Transverse colon (tissue), 4 donors: ENCODE measurements around the gene SMYD3. TPM values are rescaled to one million over a fixed set of nuclear protein-coding genes. Genes with fewer than 3 reads are reported as not detected.

Source experiments
- DNase-seq: peaks from one replicate; pipeline ENCODE4 v3.0.0-alpha.2; 2019
- H3K27ac ChIP-seq, 4 donors: fragments of 200-600 bp; sonication (generic); 2 replicates each; pipeline ENCODE4 v1.5.1; 2016 to 2018; ENCODE audit warnings: inconsistent platforms in 4 of 4
- H3K27me3 ChIP-seq: fragments of 200-600 bp; sonication (generic); 2 replicates; pipeline ENCODE4 v1.5.1; 2017; ENCODE audit warnings: inconsistent platforms
- H3K36me3 ChIP-seq, 4 donors: fragments of 200-600 bp; sonication (generic); 2 replicates each; pipeline ENCODE4 v1.5.1; 2017 to 2019; ENCODE audit warnings: inconsistent platforms in 4 of 4
- H3K4me1 ChIP-seq, 4 donors: fragments of 200-600 bp; sonication (generic); 2 replicates each; pipeline ENCODE4 v1.5.1; 2017 to 2020; ENCODE audit warnings: inconsistent platforms in 4 of 4
- H3K4me3 ChIP-seq, 4 donors: fragments of 200-600 bp; sonication (generic); 1 replicate in 1 of 4; 2 replicates in 3 of 4; pipeline versions ENCODE4 v1.5.1 to v1.6.1; 2017 to 2019; ENCODE audit warnings: inconsistent platforms in 4 of 4
- H3K9me3 ChIP-seq, 2 donors: fragments of 200-600 bp; sonication (generic); 2 replicates each; pipeline ENCODE4 v1.5.1; 2017 to 2019; ENCODE audit warnings: inconsistent platforms in 2 of 2
- CTCF ChIP-seq, 5 experiments: fragments of 200-600 bp in 3 of 5; fragments of 450-650 bp in 2 of 5; sonication (generic) in 3 of 5; IDR thresholded peaks; 1 replicate in 2 of 5; 2 replicates in 3 of 5; pipeline ENCODE4 v1.5.1; 2016 to 2017; ENCODE audit warnings: antibody characterized with exemption in 5 of 5, inconsistent platforms in 3 of 5, mild to moderate bottlenecking in 2 of 5, moderate library complexity in 1 of 5
- EP300 ChIP-seq: sonication (generic); formaldehyde crosslinking; IDR thresholded peaks from one replicate; pipeline ENCODE4 v1.6.1; 2017; ENCODE audit warnings: antibody characterized with exemption, low read depth
- POLR2A ChIP-seq: fragments of 450-650 bp; IDR thresholded peaks from one replicate; pipeline ENCODE4 v1.6.1; 2016; ENCODE audit warnings: antibody characterized with exemption, mild to moderate bottlenecking, moderate library complexity
- POLR2AphosphoS5 ChIP-seq, 3 donors: sonication (generic); formaldehyde crosslinking; IDR thresholded peaks; one replicate each; pipeline ENCODE4 v1.6.1; 2016; ENCODE audit warnings: antibody characterized with exemption in 3 of 3
- WGBS, 2 donors: methylation state at CpG; one replicate each; pipeline ENCODE4 v1.1.5; 2018; ENCODE audit warnings: low coverage in 1 of 2; 5-methylcytosine and 5-hydroxymethylcytosine counted together
- in situ Hi-C, 4 donors: fragments of 200-750 bp; cut with MboI; loops; one replicate each; pipeline versions ENCODE4 v1.15.0 to v1.15.1; 2017; ENCODE audit warnings: low sequenced_read_pairs in 3 of 4, low pct_ligation_motif_present in 1 of 4, low pct_unique_long_range_greater_than_20kb in 1 of 4
- intact Hi-C: fragments of 100-400 bp; cut with DNase I; formaldehyde crosslinking; loops from one replicate; pipeline ENCODE4 v1.15.1; 2023; ENCODE audit warnings: low total_unique reads
- total RNA-seq, 4 donors: library from RNA; depleted of rRNA; stranded (reverse); fragments of >200 nt; gene quantifications; one replicate each; pipeline ENCODE4 v1.1.0, GENCODE V29; 2016

The SMYD3 gene
- total RNA-seq, 4 donors from 2014 or later: 10.5 to 31.3 (median 25.8) TPM

DNA sequence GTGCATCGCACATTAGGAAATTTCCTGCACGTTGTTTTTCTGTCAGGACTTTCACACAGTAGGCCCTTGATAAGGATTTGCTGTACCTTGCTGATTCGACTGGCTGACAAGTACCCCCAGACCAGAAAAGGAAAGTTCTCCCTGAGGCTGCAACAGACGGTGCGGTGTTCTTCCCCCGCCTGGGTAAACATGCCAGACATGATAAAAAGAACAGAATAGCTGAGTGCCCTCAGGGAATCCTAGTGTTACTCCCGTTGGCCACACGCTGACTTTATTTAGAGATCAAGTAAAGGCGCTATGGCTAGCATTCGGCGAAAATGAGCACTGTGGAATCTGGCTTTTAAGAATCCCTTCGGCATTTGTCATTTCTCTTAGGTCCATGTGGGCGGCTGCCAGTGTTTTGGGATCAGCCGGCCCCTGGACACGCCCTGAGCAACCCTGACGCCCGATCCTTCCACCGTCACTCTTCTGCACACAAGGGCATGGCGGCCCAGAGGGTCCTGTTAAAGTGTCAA, 744.6 kb downstream of the SMYD3 start:
- Histone ChIP-seq H3K27me3 (no peaks in the 10 kb centered on the region), H3K4me3 (no peak overlapping the region), H3K36me3 (no peaks in the 10 kb centered on the region), H3K27ac (no peak overlapping the region), H3K4me1 (no peaks in the 10 kb centered on the region), H3K9me3 (no peaks in the 10 kb centered on the region)
- in situ Hi-C loops (no loop called here), intact Hi-C loops (no loop called here)
- TF ChIP-seq CTCF (IDR thresholded peaks at IDR 0.05) (no peak), POLR2A (no peak), POLR2AphosphoS5 (IDR thresholded peaks at IDR 0.05) (no peak), EP300 (no peak)
- no peak for DNase-seq
- 91 to 100% methylated on average over 1 to 19 of the region's 19 CpGs for WGBS, 2 donors

DNA sequence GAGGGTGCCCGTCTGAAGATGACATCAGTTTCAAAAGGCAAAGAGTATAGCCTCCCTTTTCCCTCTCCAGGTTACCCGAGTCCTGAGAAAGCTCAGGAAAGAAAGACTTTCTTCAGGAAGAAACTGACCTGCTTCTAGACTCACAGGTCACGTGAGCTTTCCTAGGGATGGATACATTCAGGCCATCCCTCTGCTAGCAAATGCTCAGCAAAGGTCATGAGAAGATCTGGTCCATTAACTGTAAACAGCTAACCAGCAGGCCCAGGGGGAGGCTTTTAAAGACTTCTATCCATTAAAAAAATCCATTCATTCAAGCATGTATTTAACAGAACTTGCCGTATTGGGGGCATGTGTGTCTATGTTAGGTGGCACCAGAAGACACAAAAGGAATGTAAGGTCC, 746.8 kb downstream of the SMYD3 start:
- Histone ChIP-seq H3K9me3 (peaks cover 3 to 6% of the 10 kb centered on the region in 2 donors), H3K27me3 (no peaks in the 10 kb centered on the region), H3K36me3 (no peaks in the 10 kb centered on the region), H3K4me3 (no peak overlapping the region), H3K27ac (no peak overlapping the region), H3K4me1 (no peaks in the 10 kb centered on the region)
- no peak for DNase-seq
- WGBS, 2 donors: 95% methylated on average over 4 of the region's 4 CpGs; no CpG with 5 or more reads in 1 of the 2 donors
- intact Hi-C loops (no loop called here), in situ Hi-C loops (no loop called here)
- TF ChIP-seq POLR2AphosphoS5 (IDR thresholded peaks at IDR 0.05): no peak
- no peak for TF ChIP-seq POLR2A
- TF ChIP-seq EP300: no peak
- no peak for TF ChIP-seq CTCF (IDR thresholded peaks at IDR 0.05)

- in situ Hi-C loops (no loop called here), intact Hi-C loops (no loop called here)
- H3K36me3 ChIP-seq: no peaks in the 10 kb centered on the region
- no peak for DNase-seq
- TF ChIP-seq EP300 (no peak), POLR2A (no peak), CTCF (IDR thresholded peaks at IDR 0.05) (no peak), POLR2AphosphoS5 (IDR thresholded peaks at IDR 0.05) (no peak)
- no peaks in the 10 kb centered on the region for H3K27me3 ChIP-seq
- no peak overlapping the region for H3K27ac ChIP-seq
- 96% methylated on average over 3 of the region's 3 CpGs; no CpG with 5 or more reads in 1 of the 2 donors for WGBS, 2 donors
- H3K4me1 ChIP-seq: no peaks in the 10 kb centered on the region
- H3K9me3 ChIP-seq: peaks cover 5 to 7% of the 10 kb centered on the region in 2 donors
- H3K4me3 ChIP-seq: no peak overlapping the region
Observed at GRCh38 chr1:245754463-245754961, 752.6 kb downstream of the SMYD3 start.

GRCh38 chr1:245753807-245754206, 753.3 kb downstream of the SMYD3 start:
- no peaks in the 10 kb centered on the region for H3K36me3 ChIP-seq
- DNase-seq: no peak
- in situ Hi-C loops (no loop called here), intact Hi-C loops (no loop called here)
- no peak overlapping the region for H3K4me3 ChIP-seq
- peaks cover 5 to 7% of the 10 kb centered on the region in 2 donors for H3K9me3 ChIP-seq
- TF ChIP-seq POLR2A: no peak
- TF ChIP-seq CTCF (IDR thresholded peaks at IDR 0.05): no peak
- no peak for TF ChIP-seq POLR2AphosphoS5 (IDR thresholded peaks at IDR 0.05)
- no peak for TF ChIP-seq EP300
- H3K27ac ChIP-seq: no peak overlapping the region
- no peaks in the 10 kb centered on the region for H3K27me3 ChIP-seq
- H3K4me1 ChIP-seq: no peaks in the 10 kb centered on the region
- WGBS, 2 donors: 93 to 100% methylated on average over 2 of the region's 2 CpGs
